NT2/D1 (cell line): ENCODE measurements around the gene SLCO3A1.

ENCODE experiments used
- YY1 ChIP-seq: IDR thresholded peaks from 2 replicates; pipeline ENCODE4 v1.6.1; 2011; ENCODE audit not compliant: insufficient read length, insufficient read depth
- ZNF274 ChIP-seq: IDR thresholded peaks from 2 replicates; pipeline ENCODE4 v1.6.1; 2011; ENCODE audit warnings: mild to moderate bottlenecking, low read depth, low read length

DNA sequence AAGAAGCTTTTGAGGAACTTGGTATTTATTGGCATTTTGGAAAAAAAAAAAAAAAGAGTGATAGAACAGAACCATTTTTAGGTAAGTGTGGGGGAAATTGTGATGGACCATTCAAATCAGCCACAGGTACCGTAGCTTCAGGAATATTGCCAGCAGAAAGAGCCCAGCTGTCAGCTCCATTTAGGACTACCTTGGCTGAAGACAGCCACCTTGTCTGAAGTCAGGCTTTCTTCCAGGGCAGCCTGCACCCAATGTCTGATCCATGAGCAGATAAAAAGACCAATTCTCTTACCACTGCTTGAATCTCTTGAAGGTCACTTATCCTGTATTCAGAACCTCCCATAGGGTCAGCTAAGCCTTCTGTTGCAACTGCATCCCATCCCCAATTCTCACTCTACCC is 37.6 kb downstream of the SLCO3A1 start:
- TF ChIP-seq YY1 (no peak), ZNF274 (no peak)
